GM23248 (cell line): Measurements from ENCODE around the gene DAB2IP.

Experiments used
- EZH2 ChIP-seq: fragments of 200-600 bp; sonication (generic); IDR thresholded peaks from 2 replicates; pipeline ENCODE4 v1.6.1; 2018; ENCODE audit warnings: antibody characterized with exemption, mild to moderate bottlenecking; ENCODE audit not compliant: insufficient read depth, poor library complexity, severe bottlenecking
- EZH2phosphoT487 ChIP-seq: fragments of 200-600 bp; sonication (generic); IDR thresholded peaks from 2 replicates; pipeline ENCODE4 v1.6.1; 2018; ENCODE audit warnings: antibody characterized with exemption, moderate library complexity, mild to moderate bottlenecking, low read depth; ENCODE audit not compliant: insufficient read depth

DNA sequence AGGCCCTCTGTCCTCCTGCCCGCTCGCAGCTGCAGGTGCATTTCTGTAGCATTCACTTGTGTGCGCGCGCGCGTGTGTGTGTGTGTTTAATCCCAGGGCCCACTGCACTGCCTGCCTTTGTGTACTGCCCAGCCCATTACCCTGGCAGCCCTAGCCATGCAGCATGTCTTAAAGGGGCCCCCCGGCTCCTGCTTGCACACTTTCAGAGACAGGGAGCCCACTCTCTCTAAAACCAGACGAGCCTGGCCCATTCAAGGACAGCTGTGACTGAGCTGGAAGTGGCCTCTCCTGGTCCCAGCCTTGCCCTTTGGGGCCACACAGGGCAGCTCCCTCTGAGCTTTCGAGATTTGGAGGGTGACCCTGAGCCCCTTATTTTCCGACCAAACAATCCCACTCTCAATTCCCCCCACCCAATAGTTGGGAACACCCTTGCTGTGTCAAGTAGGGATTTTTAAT, 98.9 kb downstream of the DAB2IP start:
- no peak for TF ChIP-seq EZH2
- TF ChIP-seq EZH2phosphoT487, result no peak
